GM18858 (cell line): Measurements from ENCODE around the gene ELOB.

ENCODE experiments used
- ATAC-seq: cut with Tn5 transposase; IDR thresholded peaks from one replicate; pipeline ENCODE4 v1.9.1; 2021; ENCODE audit not compliant: unreplicated experiment

Gene ELOB

GRCh38 chr16:2777231-2777902 lies at the start of gene ELOB:
ELOB (minus strand) TSS chr16:2777280; CDS start chr16:2777239, 41 bp downstream.
- peak; percentile 48 for ATAC-seq

- ATAC-seq = no peak
Measured at GRCh38 chr16:2825906-2826305, 48.8 kb upstream of the ELOB start.

GRCh38 chr16:2825049-2825742 lies 48.1 kb upstream of the ELOB start:
- ATAC-seq = no peak

GRCh38 chr16:2824626-2825025 lies 47.5 kb upstream of the ELOB start:
- no peak for ATAC-seq

GRCh38 chr16:2822496-2822895 lies 45.4 kb upstream of the ELOB start:
- no peak for ATAC-seq

- no peak for ATAC-seq
Measured at GRCh38 chr16:2822158-2822495, 45.0 kb upstream of the ELOB start.

- ATAC-seq = no peak
Measured at GRCh38 chr16:2821487-2822157, 44.5 kb upstream of the ELOB start.

GRCh38 chr16:2820836-2821486 lies 43.9 kb upstream of the ELOB start:
- no peak for ATAC-seq

GRCh38 chr16:2819939-2820835 lies 43.1 kb upstream of the ELOB start:
- ATAC-seq = no peak

- no peak for ATAC-seq
Measured at GRCh38 chr16:2819179-2819938, 42.3 kb upstream of the ELOB start.

GRCh38 chr16:2818272-2818876 lies 41.3 kb upstream of the ELOB start:
- ATAC-seq = no peak

GRCh38 chr16:2817340-2818271 lies 40.5 kb upstream of the ELOB start:
- ATAC-seq = no peak

- no peak for ATAC-seq
Measured at GRCh38 chr16:2816751-2817339, 39.8 kb upstream of the ELOB start, which contains the start of gene PRSS21. PRSS21 (plus strand) TSS chr16:2817237; CDS start chr16:2817269, 32 bp downstream.

GRCh38 chr16:2815299-2815771 lies 38.3 kb upstream of the ELOB start:
- ATAC-seq = no peak

- no peak for ATAC-seq
Measured at GRCh38 chr16:2814551-2815298, 37.6 kb upstream of the ELOB start.

- no peak for ATAC-seq
Measured at GRCh38 chr16:2813771-2814221, 36.7 kb upstream of the ELOB start.
